Measurements from ENCODE around the gene SLC7A1. TPM values are rescaled to one million over a fixed set of nuclear protein-coding genes. Genes with fewer than 3 reads are reported as not detected.

The SLC7A1 gene
- total RNA-seq, 4 donors from 2014 or later: 1.6 to 4.6 (median 3.7) TPM

- in situ Hi-C loops (cut with MboI; ENCODE audit: low sequenced_read_pairs in 4 of 4): no loop called here
- H3K36me3 ChIP-seq: no peaks in the 10 kb centered on the region
- peaks cover 0 to 3% of the 10 kb centered on the region in 2 donors for H3K4me1 ChIP-seq
- ATAC-seq (no peak), DNase-seq (no peak)
- H3K9me3 ChIP-seq: no peaks in the 10 kb centered on the region
- H3K27ac ChIP-seq: no peak overlapping the region
- intact Hi-C loops (cut with DNase I; ENCODE audit: low total_unique reads): loop anchor here (5.0 kb wide), 1 partner anchor 81 kb away; no protein-coding TSS in a partner anchor
- TF ChIP-seq POLR2A (IDR thresholded peaks at IDR 0.05) (no peak), CTCF (IDR thresholded peaks at IDR 0.05 in 4 of 5, conservative IDR thresholded peaks at IDR 0.05 in 1 of 5) (no peak)
- H3K27me3 ChIP-seq: peaks cover 3 to 10% (median 6%) of the 10 kb centered on the region in 3 donors
- H3K4me3 ChIP-seq: no peak overlapping the region
Measured at GRCh38 chr13:29511106-29511796, 84.2 kb downstream of the SLC7A1 start.

GRCh38 chr13:29510651-29511084 is 84.8 kb downstream of the SLC7A1 start:
- in situ Hi-C loops (cut with MboI; ENCODE audit: low sequenced_read_pairs in 4 of 4) (no loop called here), intact Hi-C loops (cut with DNase I; ENCODE audit: low total_unique reads) (loop anchor here (5.0 kb wide), 1 partner anchor 82 kb away; no protein-coding TSS in a partner anchor)
- H3K9me3 ChIP-seq: no peaks in the 10 kb centered on the region
- peaks cover 0 to 3% of the 10 kb centered on the region in 2 donors for H3K4me1 ChIP-seq
- ATAC-seq (no peak), DNase-seq (no peak)
- H3K27me3 ChIP-seq: peaks cover 7 to 16% (median 10%) of the 10 kb centered on the region in 3 donors
- H3K27ac ChIP-seq: no peak overlapping the region
- no peak overlapping the region for H3K4me3 ChIP-seq
- H3K36me3 ChIP-seq: no peaks in the 10 kb centered on the region
- TF ChIP-seq CTCF (IDR thresholded peaks at IDR 0.05 in 4 of 5, conservative IDR thresholded peaks at IDR 0.05 in 1 of 5) (no peak), POLR2A (IDR thresholded peaks at IDR 0.05) (no peak)

DNA sequence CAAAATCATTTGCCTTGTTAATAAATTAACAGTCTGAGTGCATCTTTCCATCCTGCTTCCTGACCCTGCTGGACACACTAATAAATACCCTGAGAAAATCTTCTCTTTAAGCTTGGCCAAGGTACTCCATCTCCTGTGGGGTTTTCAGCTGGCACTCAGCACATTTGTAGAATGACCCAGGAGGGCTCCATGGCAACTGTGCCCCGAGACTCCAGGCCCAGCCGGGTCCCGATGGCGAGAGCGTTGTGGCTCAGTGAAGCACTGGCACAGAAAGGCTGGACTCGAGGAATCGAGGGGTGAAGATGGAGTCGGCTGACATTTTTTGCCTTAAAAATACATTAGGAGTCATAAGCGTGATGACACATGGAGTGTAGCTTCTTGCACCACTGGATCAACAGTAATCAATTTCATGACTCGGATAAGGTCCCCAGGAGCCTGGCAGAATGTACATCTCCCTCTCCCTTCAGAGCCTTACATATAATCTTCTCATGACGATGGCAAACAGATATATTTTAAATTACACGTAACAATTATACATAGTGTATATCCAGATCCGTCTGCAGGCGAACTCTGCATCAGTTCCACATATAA is 85.4 kb downstream of the SLC7A1 start:
- Histone ChIP-seq H3K27ac (no peak overlapping the region), H3K4me1 (peaks cover 0 to 3% of the 10 kb centered on the region in 2 donors), H3K4me3 (no peak overlapping the region), H3K9me3 (no peaks in the 10 kb centered on the region), H3K36me3 (no peaks in the 10 kb centered on the region), H3K27me3 (peaks cover 7 to 22% (median 10%) of the 10 kb centered on the region in 3 donors)
- ATAC-seq: no peak
- no peak for TF ChIP-seq POLR2A (IDR thresholded peaks at IDR 0.05)
- TF ChIP-seq CTCF (IDR thresholded peaks at IDR 0.05 in 4 of 5, conservative IDR thresholded peaks at IDR 0.05 in 1 of 5): no peak
- intact Hi-C loops (cut with DNase I; ENCODE audit: low total_unique reads) (loop anchor here (5.0 kb wide), 2 partner anchors 82 to 197 kb away; no protein-coding TSS in a partner anchor), in situ Hi-C loops (cut with MboI; ENCODE audit: low sequenced_read_pairs in 4 of 4) (loop anchor here in 2 of 4 donors (5.0 kb wide), 1 partner anchor 607 kb away; no protein-coding TSS in a partner anchor)
- no peak for DNase-seq

DNA sequence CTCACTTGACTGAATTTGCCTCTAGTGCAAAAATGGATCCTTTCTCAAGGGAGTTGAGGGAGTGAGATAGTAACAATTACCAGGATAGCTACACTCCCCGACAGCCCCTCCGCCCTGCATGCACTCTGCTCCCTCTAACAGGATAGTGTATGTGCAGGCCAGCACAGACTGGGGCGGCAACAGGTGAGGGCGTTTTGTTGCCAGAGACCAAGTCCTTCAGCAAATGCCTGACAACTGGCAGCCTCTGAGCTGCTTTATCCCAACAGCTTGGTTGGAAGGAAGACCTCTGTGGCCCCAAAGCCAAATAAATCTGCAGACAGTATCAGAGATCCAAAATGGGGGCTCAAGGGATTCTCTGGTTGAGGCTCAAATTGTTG is 86.6 kb downstream of the SLC7A1 start:
- in situ Hi-C loops (cut with MboI; ENCODE audit: low sequenced_read_pairs in 4 of 4) (loop anchor here in 2 of 4 donors (5.0 kb wide), 1 partner anchor 608 kb away; no protein-coding TSS in a partner anchor), intact Hi-C loops (cut with DNase I; ENCODE audit: low total_unique reads) (loop anchor here (1.0 to 5.0 kb wide), 2 partner anchors 198 to 606 kb away; no protein-coding TSS in a partner anchor)
- ATAC-seq (no peak), DNase-seq (no peak)
- no peaks in the 10 kb centered on the region for H3K9me3 ChIP-seq
- H3K4me3 ChIP-seq: no peak overlapping the region
- peaks cover 0 to 3% of the 10 kb centered on the region in 2 donors for H3K4me1 ChIP-seq
- TF ChIP-seq POLR2A (IDR thresholded peaks at IDR 0.05) (no peak), CTCF (IDR thresholded peaks at IDR 0.05 in 4 of 5, conservative IDR thresholded peaks at IDR 0.05 in 1 of 5) (no peak)
- H3K27ac ChIP-seq: no peak overlapping the region
- peaks cover 13 to 34% (median 15%) of the 10 kb centered on the region in 3 donors for H3K27me3 ChIP-seq
- H3K36me3 ChIP-seq: no peaks in the 10 kb centered on the region
